IMR-90 (cell line): Measurements from ENCODE around the gene RUNX1. TPM values are rescaled to one million over a fixed set of nuclear protein-coding genes. Genes with fewer than 3 reads are reported as not detected.

ENCODE experiments used
- ATAC-seq: fragments of 200-7000 bp; cut with Tn5 transposase; 2 replicates; pipeline ENCODE4 v1.9.1; 2020; ENCODE audit warnings: low read depth, mild to moderate bottlenecking, moderate library complexity
- BruUV-seq: library from RNA; stranded (reverse); fragments of 400-500 nt; replicated peaks from 2 replicates; lab custom pipeline; 2021; lab: Mats Ljungman, UMichigan
- CTCF ChIA-PET: fragments of 300-600 bp; formaldehyde crosslinking; extraction: SDS; loops from one replicate; lab custom pipeline; 2021; ENCODE audit warnings: antibody characterized with exemption; lab: Yijun Ruan, JAX
- POLR2A ChIA-PET: fragments of 300-600 bp; sonication (Branson Sonifier 250); formaldehyde crosslinking; loops from one replicate; lab custom pipeline; 2022; ENCODE audit warnings: antibody characterized with exemption; ENCODE audit not compliant: unreplicated experiment; lab: Charles Lee
- DNase-seq: peaks from one replicate; pipeline ENCODE4 v3.0.0; 2013
- H2AFZ ChIP-seq: replicated peaks from 2 replicates; pipeline ENCODE3; 2013; ENCODE audit warnings: low read length, mild to moderate bottlenecking; ENCODE audit not compliant: poor library complexity
- H2AK5ac ChIP-seq: 2 replicates; pipeline ENCODE4 v1.6.1; 2013; ENCODE audit warnings: low read depth, low read length, inconsistent platforms
- H2AK9ac ChIP-seq: replicated peaks from 2 replicates; pipeline ENCODE3; 2013; ENCODE audit warnings: mild to moderate bottlenecking, low read depth, low read length, moderate library complexity; ENCODE audit not compliant: poor library complexity
- H2BK120ac ChIP-seq: 2 replicates; pipeline ENCODE4 v1.6.1; 2013; ENCODE audit warnings: low read depth, low read length, inconsistent platforms
- H2BK15ac ChIP-seq: 3 replicates; pipeline ENCODE4 v1.6.1; 2013; ENCODE audit warnings: low read depth, low read length, inconsistent platforms
- H2BK20ac ChIP-seq: 2 replicates; pipeline ENCODE4 v1.6.1; 2013; ENCODE audit warnings: low read depth, mild to moderate bottlenecking, inconsistent platforms, low read length, moderate library complexity
- H2BK5ac ChIP-seq: 2 replicates; pipeline ENCODE4 v1.6.1; 2013; ENCODE audit warnings: mild to moderate bottlenecking, low read depth, low read length, inconsistent platforms; ENCODE audit not compliant: poor library complexity, severe bottlenecking
- H3K14ac ChIP-seq: replicated peaks from 2 replicates; pipeline ENCODE4 v1.6.1; 2013; ENCODE audit warnings: low read depth, low read length, inconsistent platforms
- H3K18ac ChIP-seq: 2 replicates; pipeline ENCODE4 v1.6.1; 2013; ENCODE audit warnings: low read depth, low read length, control low read depth
- H3K23ac ChIP-seq: 2 replicates; pipeline ENCODE4 v1.6.1; 2013; ENCODE audit warnings: low read depth, low read length, inconsistent platforms
- H3K27ac ChIP-seq: 2 replicates; pipeline ENCODE4 v1.5.1; 2013; ENCODE audit warnings: mild to moderate bottlenecking, control low read depth, low read length; ENCODE audit not compliant: insufficient read depth
- H3K27me3 ChIP-seq: 2 replicates; pipeline ENCODE4 v1.6.1; 2013; ENCODE audit warnings: low read length; ENCODE audit not compliant: control insufficient read depth, insufficient read depth
- H3K36me3 ChIP-seq: 2 replicates; pipeline ENCODE4 v1.6.1; 2013; ENCODE audit warnings: low read length, mixed read lengths; ENCODE audit not compliant: control insufficient read depth, insufficient read depth
- H3K4ac ChIP-seq: 2 replicates; pipeline ENCODE4 v1.6.1; 2013; ENCODE audit warnings: low read depth, low read length, inconsistent platforms
- H3K4me1 ChIP-seq: 2 replicates; pipeline ENCODE4 v1.6.1; 2013; ENCODE audit warnings: low read length, mixed read lengths; ENCODE audit not compliant: control insufficient read depth, insufficient read depth
- H3K4me2 ChIP-seq: 2 replicates; pipeline ENCODE4 v1.6.1; 2013; ENCODE audit warnings: low read depth, mild to moderate bottlenecking, control low read depth, low read length, moderate library complexity
- H3K4me3 ChIP-seq: 2 replicates; pipeline ENCODE4 v1.5.1; 2013; ENCODE audit warnings: low read depth, mild to moderate bottlenecking, control low read depth, low read length, moderate library complexity; ENCODE audit not compliant: insufficient read depth
- H3K56ac ChIP-seq: 2 replicates; pipeline ENCODE4 v1.6.1; 2013; ENCODE audit warnings: low read length, inconsistent platforms; ENCODE audit not compliant: insufficient read depth; ENCODE audit errors: extremely low read depth
- H3K79me1 ChIP-seq, 2 experiments: 2 replicates each; pipeline ENCODE4 v1.6.1; 2013; ENCODE audit warnings: low read length in 2 of 2, inconsistent platforms in 1 of 2, low read depth in 1 of 2
- H3K9ac ChIP-seq: 2 replicates; pipeline ENCODE4 v1.6.1; 2013; ENCODE audit warnings: low read depth, low read length, control low read depth
- H3K9me1 ChIP-seq: 2 replicates; pipeline ENCODE4 v1.6.1; 2013; ENCODE audit warnings: low read length, inconsistent platforms; ENCODE audit not compliant: insufficient read depth
- H3K9me3 ChIP-seq: 2 replicates; pipeline ENCODE4 v1.6.1; 2013; ENCODE audit warnings: low read length; ENCODE audit not compliant: control insufficient read depth, insufficient read depth
- H4K20me1 ChIP-seq: 2 replicates; pipeline ENCODE4 v1.6.1; 2013; ENCODE audit warnings: low read length, inconsistent platforms; ENCODE audit not compliant: insufficient read depth
- H4K5ac ChIP-seq: 2 replicates; pipeline ENCODE4 v1.6.1; 2013; ENCODE audit warnings: mild to moderate bottlenecking, low read depth, low read length, control low read depth
- H4K8ac ChIP-seq, 2 experiments: 2 replicates each; pipeline ENCODE4 v1.6.1; 2013; ENCODE audit warnings: low read depth in 2 of 2, low read length in 2 of 2, control low read depth in 1 of 2, inconsistent platforms in 1 of 2
- H4K91ac ChIP-seq: 2 replicates; pipeline ENCODE4 v1.6.1; 2013; ENCODE audit warnings: low read depth, low read length, inconsistent platforms; ENCODE audit not compliant: insufficient read depth
- CEBPB ChIP-seq: IDR thresholded peaks from 2 replicates; pipeline ENCODE4 v1.6.1; 2012; ENCODE audit warnings: low read depth, low read length, improper control_type of control experiment
- MAZ ChIP-seq: IDR thresholded peaks from 2 replicates; pipeline ENCODE4 v1.6.1; 2012; ENCODE audit warnings: low read depth, mild to moderate bottlenecking, low read length, improper control_type of control experiment, moderate library complexity, borderline replicate concordance
- RAD21 ChIP-seq: IDR thresholded peaks from 2 replicates; pipeline ENCODE4 v1.6.1; 2012; ENCODE audit warnings: low read length, improper control_type of control experiment
- RCOR1 ChIP-seq: IDR thresholded peaks from 2 replicates; pipeline ENCODE4 v1.6.1; 2012; ENCODE audit warnings: mild to moderate bottlenecking, low read length, improper control_type of control experiment; ENCODE audit not compliant: insufficient replicate concordance
- RFX5 ChIP-seq: IDR thresholded peaks from 2 replicates; pipeline ENCODE4 v1.8.0; 2012; ENCODE audit warnings: low read depth, mild to moderate bottlenecking, low read length, moderate library complexity
- WGBS, 2 experiments: methylation state at CpG; one replicate each; pipeline versions ENCODE4 v1.1.5 to v1.1.7; 2013; ENCODE audit warnings: missing lambda C conversion rate in 2 of 2; ENCODE audit not compliant: insufficient read length in 1 of 2; ENCODE audit errors: extremely low coverage in 2 of 2; 5-methylcytosine and 5-hydroxymethylcytosine counted together
- dilution Hi-C: fragments of 300-500 bp; cut with HindIII; formaldehyde crosslinking; loops from one replicate; pipeline ENCODE4 v1.14.3; 2018; ENCODE audit warnings: low sequenced_read_pairs; ENCODE audit not compliant: unreplicated experiment
- in situ Hi-C: fragments of 300-500 bp; cut with MboI; formaldehyde crosslinking; loops from 3 replicates; pipeline ENCODE4 v1.14.3; 2019; ENCODE audit warnings: low sequenced_read_pairs, inconsistent platforms, mixed read lengths
- intact Hi-C: fragments of 100-400 bp; cut with micrococcal nuclease; formaldehyde crosslinking; loops from 2 replicates; pipeline ENCODE4 v1.10.0; 2022
- polyA plus RNA-seq, 3 experiments: library from polyadenylated mRNA; depleted of rRNA; stranded (reverse); fragments of >200 nt; gene quantifications; 2 replicates each; pipeline ENCODE4 v1.2.3, GENCODE V29; 2012; ENCODE audit warnings: low replicate concordance in 1 of 3
- total RNA-seq: library from RNA; depleted of rRNA; stranded (reverse); fragments of >200 nt; gene quantifications from 2 replicates; pipeline ENCODE4 v1.2.3, GENCODE V29; 2012

RUNX1 gene
- total and polyA plus RNA-seq, 2 of the 4 experiments (the other 2 are of a cell fraction) = 34.5 to 56.5 TPM

- TF ChIP-seq MAZ = no peak
These were observed 79.5 kb downstream of the RUNX1 start (continued) for GRCh38 chr21:34969423-34970166.

- no peak for TF ChIP-seq RCOR1
- no peak for TF ChIP-seq RAD21
- TF ChIP-seq RFX5 = no peak
- TF ChIP-seq CEBPB = 0 out of 2 replicates have a peak, but pooled peaks have one; percentile 15
- no CpG with 5 or more reads among the region's 13 CpGs for WGBS, 2 experiments
- POLR2A ChIA-PET = no interaction called here
- Histone ChIP-seq H2AFZ (no peak overlapping the region), H4K5ac (no peak overlapping the region), H3K9me1 (peaks cover 27% of the 10 kb centered on the region), H3K56ac (no peak overlapping the region), H3K4me1 (peaks cover 15% of the 10 kb centered on the region), H3K14ac (peak overlapping the region; percentile 87; the same call in 1 of the 2 replicates), H3K9ac (no peak overlapping the region), H3K36me3 (no peaks in the 10 kb centered on the region), H3K79me1 (peaks cover 3 to 35% of the 10 kb centered on the region in 2 experiments; a peak in 2 of 4 replicates), H2AK9ac (no peak overlapping the region), H3K27me3 (no peaks in the 10 kb centered on the region), H2BK5ac (no peak overlapping the region), H2AK5ac (peak overlapping the region; percentile 60; the same call in 1 of the 2 replicates), H4K91ac (peak overlapping the region; percentile 94), H4K20me1 (no peaks in the 10 kb centered on the region), H3K9me3 (no peaks in the 10 kb centered on the region), H3K23ac (no peak overlapping the region), H4K8ac (no peak overlapping the region; a peak in 1 of 4 replicates), H2BK120ac (peak overlapping the region; percentile 93), H3K4ac (peak overlapping the region; percentile 96), H3K18ac (no peak overlapping the region), H2BK20ac (peak overlapping the region; percentile 94; the same call in 1 of the 2 replicates), H2BK15ac (peak overlapping the region; percentile 85; the same call in 2 of the 3 replicates), H3K4me3 (no peak overlapping the region), H3K4me2 (no peak overlapping the region), H3K27ac (no peak overlapping the region)
- ATAC-seq = no peak
- CTCF ChIA-PET = no interaction called here
- DNase-seq = no peak
- dilution Hi-C loops = no loop called here
- intact Hi-C loops = no loop called here
- in situ Hi-C loops = no loop called here
- no TSS peak for BruUV-seq
These were observed 80.4 kb downstream of the RUNX1 start for GRCh38 chr21:34968414-34969333.
